ENCODE results near the gene SPCS1.
A peak's percentile ranks its signal among the peaks of the same experiment; 100 is the strongest.
"Not testable (repeated sequence)": the region's sequence is repeated elsewhere in the genome, so short reads cannot be mapped to it uniquely, and the experiment has no call there.

SPCS1 gene

DNA sequence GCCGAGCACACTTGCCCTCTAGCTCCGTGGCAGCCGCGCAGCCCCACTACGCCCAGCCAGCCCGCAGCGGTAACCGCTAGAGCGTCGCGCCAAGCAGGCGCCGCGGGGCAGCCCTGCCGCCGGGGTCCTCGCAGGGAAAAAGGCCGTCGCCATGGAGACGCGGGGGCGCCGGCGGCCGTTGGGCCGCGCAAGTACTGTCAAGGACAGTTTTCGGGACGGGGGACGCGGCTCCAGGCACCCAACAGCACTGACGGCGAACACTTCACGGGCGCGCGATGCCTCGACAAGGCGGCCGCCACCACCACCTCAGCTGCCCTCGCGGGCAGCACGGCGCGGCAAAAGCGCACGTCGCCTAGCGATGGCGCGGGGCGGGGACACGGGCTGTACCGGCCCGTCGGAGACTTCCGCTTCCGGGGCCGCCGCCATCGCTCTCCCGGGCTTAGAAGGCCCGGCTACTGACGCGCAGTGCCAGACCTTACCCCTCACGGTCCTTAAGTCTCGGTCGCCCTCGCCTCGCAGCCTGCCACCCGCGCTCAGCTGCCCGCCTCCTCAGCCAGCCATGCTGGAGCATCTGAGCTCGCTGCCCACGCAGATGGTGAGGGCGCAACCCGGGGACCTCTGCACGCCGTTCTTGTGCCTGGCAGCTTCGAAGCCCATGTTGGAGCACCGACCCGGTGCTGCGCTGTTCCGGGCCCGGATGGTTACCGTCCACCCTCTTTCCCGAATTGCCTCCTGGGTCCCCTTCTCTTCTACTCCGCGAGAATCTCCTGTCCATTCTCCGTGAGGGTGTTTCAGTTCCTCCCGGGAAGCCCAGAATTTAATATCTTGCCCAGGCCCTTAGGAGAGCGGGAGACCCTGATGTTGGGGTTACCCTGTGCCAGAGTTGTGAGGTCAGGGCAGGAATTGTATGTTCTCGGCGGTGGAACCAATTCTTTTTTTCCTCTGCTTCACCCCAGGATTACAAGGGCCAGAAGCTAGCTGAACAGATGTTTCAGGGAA is at the start of gene SPCS1, which contains the start of gene GLT8D1:
SPCS1 (plus strand) TSS at position 419 of the 999 bp plus-strand sequence; CDS start at position 560, 141 bp downstream.
GLT8D1 (minus strand) TSS at position 104 of the 999 bp plus-strand sequence. CDS start 5,331 bp downstream, outside the sequence.
- DNase-seq (ENCODE audit: low read depth) = peak; percentile 78

DNA sequence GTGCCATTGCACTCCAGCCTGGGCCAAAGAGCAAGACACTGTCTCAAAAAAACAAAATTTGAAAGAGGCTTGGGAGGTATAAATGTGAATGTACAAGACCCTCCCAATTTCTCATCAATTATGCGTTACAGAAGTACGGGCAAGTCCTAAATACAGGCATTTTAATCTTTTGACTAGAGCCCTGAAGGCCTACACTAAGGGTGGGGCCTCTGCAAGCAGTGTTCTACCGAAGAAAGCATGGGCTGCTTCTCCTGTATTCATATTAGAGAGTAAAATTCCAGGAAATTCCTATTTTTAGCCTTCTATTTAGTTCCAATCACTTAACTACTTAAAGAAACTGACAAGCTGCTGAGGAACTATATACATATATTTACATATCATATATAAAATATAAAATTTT is 45.9 kb upstream of the SPCS1 start:
- no peak for DNase-seq (ENCODE audit: low read depth)

DNA sequence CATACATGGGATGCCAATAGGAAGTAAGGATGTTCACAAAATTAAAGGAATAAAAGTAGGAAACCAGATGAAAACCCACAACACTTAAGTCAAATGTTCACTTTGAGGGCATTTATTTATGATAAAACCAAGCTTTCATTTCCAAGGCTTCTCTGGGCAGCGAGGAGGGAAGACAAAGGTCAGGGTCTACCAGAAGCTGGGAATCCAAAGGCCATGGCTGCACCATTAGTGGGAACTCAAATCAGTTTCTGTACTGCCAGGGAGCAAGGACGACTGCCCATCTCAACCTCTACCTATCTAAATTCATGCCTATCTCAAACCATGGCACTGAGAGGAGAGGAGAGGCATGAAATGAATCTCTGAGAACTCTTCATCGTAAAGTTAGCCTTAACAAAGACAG is 42.8 kb upstream of the SPCS1 start:
- no peak for DNase-seq (ENCODE audit: low read depth)

DNA sequence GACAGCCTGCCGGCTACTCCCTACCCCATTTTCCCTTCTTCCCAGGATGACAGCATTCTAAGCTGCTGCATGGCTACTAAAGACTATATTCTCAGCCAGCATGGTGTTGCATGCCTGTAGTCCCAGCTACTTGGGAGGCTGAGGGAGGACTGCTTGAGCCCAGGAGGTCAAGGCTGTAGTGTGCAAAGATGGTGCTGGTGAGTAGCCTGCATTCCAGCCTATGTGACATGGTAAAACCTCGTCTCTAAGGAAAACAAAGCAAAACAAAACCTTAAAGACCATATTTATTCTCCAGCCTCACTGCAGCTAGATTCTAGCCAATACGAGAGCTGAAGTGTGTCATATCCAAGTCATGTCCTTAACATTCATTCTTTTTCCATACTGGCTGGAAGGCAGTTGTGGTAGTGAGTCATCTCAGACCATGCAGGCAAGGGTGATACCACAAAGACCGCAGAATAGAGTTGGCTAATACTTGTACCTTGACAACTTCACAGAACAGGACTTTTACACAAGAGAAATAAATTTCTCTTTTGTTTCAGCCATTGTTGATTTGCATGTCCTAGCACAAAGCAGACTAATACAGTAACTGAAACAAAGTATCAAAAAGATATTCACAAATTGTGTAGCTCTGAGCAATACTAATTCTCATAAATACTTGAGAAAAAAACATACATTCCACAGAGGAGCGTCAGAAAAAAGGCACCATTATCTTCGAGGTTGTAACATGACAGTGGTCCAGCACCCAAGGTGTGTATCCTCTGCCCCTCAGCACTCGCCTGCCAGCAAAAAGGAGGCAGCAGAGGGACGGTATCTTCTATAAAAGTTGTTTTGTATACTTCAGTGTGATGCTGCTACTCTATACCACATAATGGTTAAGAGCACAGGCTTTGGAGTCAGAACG is 35.0 kb upstream of the SPCS1 start:
- DNase-seq (ENCODE audit: low read depth) = no peak

DNA sequence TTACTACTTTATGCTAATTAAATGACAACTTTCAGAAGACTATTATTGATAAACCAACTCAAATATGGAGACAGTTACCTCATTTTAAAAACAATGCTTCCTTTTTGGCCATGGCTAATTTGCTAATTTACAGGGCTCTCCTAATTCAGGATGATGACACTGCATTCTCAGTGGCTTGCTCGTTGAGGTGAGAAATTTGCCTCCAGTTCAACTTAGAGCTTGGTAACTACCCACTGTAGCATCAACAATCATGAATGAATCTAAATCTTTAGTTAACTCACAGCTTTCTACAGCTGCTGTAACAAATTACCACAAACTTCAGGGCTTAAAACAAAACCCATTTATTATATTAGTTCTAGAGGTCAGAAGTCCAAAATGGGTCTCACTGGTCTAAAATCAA is 34.2 kb upstream of the SPCS1 start:
- no peak for DNase-seq (ENCODE audit: low read depth)

DNA sequence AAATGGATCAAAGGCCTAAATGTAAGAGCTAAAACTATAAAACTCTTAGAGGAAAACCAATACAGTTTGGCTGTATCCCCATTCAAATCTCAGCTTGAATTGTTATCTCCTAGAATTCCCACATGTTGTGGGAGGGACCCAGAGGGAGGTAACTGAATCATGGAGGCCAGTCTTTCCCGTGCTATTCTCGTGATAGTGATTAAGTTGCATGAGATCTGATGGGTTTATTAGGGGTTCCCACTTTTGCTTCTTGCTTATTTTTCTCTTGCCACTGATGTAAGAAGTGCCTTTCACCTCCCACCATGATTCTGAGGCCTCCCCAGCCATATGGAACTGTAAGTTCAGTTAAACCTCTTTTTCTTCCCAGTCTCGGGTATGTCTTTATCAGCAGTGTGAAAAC is 29.7 kb upstream of the SPCS1 start:
- DNase-seq (ENCODE audit: low read depth) = not testable (repeated sequence)

DNA sequence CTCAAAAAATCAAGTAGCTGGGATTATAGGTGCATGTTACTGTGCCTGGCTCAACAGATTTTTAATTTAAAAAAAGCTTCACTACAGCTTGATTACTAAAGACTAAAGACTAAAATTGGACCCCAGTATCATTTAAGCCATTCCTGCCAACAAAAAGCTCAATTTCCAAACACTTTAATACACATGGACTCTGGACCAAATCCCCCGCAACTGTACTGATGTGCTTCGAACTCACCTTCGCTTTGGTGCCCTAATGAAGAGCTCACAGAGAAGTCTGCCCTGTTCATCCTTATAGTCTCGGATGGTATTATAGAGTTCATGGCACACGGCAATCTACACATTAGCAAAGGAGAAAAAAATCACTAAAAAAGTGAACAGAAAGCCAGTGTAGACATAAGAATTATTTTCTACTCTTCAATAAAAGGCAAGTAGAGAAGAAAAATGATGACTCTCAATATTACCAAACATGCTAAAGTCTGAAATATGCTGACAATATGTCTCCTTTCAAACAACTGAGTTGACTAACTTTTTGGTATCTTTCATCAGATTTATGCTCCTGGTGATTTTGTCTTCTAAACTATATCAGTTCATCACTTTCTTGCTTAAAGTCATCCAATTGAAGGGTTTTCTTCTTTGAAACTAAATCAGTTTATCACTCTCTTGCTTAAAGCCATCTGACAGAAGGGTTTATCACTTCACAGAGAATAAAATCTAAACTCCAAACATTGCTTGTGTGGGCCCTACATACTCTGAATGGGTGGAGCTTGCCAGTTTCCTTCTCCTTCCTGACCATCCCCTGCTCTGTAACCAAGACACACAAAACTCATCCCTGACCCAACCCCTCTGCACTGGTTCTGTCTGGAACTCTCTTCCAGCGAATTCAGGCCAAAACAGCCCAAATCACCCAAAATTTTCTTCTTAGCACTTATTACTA is 27.4 kb upstream of the SPCS1 start:
- no peak for DNase-seq (ENCODE audit: low read depth)

DNA sequence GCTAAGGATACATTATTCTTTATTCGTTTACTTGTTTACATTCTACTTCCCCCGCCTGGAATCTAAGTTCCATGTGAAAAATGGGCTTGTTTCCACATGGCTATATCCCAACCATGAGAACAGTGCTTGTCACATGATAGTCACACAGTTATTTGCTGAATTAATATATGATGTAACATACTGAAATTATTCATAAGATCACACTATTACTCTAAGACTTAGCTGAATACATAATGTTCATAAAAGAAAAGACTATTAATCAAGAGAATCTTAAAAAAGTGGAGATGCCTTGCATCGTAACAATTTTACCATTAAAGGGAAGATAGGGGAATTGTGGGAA is 26.7 kb upstream of the SPCS1 start:
- DNase-seq (ENCODE audit: low read depth) = no peak

DNA sequence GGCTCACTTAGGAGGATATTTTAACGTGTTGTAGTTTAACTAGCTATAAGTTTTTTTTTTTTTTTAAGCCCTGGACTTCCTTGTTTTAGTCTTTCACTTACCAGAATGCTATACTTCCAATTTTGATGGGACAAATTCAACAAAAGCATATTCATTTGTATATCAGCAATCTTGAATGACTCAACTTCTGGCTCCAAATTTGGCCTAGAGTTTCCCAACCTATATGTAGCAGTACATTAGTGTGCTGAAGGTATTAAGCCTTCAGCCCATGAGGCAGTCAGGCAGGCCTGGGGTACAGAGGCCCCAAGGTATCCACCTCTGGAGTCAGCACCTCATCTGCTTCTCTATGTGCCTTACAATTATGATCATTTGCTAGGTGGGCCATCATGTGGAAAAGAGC is 26.1 kb upstream of the SPCS1 start:
- no peak for DNase-seq (ENCODE audit: low read depth)

DNA sequence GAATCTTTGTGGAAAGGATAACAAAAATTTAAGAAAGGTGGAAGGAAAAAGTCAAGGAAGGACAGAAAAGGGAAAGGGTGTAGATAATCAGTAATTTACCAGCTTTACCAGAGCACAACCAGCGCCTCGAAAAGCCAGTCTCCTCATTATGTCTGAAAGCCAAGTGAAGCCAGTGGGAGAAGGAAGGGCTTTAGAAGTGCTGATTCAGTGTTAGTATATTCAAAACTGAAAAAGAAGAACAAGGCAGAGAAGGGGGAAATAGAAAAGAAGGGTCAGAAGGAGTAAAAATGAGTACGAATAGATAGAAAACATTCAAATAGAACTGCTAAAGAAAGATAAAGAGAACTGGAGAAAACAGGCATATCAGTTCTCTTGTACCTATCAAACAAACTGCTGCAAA is 24.3 kb upstream of the SPCS1 start:
- DNase-seq (ENCODE audit: low read depth) = no peak

DNA sequence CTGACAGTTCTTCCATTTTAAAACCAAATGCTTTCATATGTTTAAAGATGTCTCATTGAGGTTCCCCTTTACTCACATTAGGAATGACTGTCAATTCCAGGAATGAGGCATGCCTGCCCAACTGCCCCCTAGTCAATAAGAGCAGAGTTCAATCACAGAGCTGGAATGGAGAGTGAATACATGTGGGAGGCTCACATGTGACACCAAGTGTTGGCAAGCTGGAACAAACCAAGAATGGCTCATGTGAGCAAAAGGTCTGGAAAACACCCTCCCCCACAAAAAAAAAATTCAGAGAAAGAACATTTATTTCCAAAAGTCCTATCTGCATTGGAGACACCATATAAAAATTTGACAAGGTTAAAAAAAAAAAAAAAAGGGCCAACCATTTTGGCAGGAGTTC is 23.9 kb upstream of the SPCS1 start:
- DNase-seq (ENCODE audit: low read depth) = no peak

DNA sequence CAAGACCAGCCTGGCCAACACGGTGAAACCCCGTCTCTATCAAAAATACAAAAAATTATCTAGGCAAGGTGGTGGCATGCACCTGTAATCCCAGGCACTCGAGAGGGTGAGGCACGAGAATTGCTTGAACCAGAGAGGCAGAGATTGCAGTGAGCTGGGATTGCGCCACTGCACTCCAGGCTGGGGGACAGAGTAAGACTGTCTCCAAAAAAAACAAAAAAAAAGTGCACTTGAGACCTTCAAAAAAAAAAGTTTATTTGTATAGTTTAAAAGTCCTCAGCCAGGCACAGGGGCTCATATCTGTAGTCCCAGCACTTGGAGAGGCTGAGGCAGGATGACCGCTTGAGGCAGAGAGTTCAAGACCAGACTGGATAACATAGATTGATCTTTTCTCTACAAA is 22.3 kb upstream of the SPCS1 start:
- no peak for DNase-seq (ENCODE audit: low read depth)

DNA sequence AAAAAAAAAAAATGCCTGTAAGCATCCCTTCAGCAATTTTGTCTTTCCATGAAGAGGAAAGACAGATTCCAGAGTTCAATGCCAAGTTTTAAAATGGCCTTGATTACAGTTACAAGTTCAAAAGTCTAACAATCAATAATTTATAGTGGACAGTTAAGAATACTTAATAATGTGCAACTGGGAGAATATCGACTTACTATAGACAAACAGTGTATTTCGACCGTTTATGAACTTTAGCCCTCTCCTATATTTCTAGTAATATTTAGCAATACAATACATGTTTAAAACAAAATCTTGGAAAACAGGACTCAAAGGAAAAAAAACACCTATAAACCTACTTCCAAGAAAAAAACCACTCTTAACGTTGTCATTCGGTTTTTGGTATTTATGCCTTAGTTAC is 21.7 kb upstream of the SPCS1 start:
- DNase-seq (ENCODE audit: low read depth) = no peak

DNA sequence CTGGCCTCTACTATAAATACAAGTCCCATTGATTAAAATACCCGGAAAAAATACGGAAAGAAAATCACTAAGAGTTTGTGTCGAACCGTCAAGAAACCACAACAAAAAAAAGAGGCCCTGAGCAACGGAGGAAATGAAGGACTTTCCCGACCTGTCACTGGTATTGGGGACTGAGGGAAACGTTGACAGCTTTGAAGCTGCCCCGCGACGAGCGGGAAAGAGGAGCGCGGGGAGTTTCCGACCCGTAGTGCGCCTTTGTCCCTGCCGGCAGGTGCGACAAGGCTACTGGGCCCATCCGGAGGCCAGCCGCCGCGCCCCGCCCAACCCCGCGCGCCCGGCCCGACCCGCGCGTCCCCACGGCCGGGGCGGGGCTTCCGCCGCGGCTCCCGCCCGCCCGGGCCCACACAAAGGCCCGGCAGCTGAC is 20.6 kb upstream of the SPCS1 start:
- peak; percentile 67 for DNase-seq (ENCODE audit: low read depth)

DNA sequence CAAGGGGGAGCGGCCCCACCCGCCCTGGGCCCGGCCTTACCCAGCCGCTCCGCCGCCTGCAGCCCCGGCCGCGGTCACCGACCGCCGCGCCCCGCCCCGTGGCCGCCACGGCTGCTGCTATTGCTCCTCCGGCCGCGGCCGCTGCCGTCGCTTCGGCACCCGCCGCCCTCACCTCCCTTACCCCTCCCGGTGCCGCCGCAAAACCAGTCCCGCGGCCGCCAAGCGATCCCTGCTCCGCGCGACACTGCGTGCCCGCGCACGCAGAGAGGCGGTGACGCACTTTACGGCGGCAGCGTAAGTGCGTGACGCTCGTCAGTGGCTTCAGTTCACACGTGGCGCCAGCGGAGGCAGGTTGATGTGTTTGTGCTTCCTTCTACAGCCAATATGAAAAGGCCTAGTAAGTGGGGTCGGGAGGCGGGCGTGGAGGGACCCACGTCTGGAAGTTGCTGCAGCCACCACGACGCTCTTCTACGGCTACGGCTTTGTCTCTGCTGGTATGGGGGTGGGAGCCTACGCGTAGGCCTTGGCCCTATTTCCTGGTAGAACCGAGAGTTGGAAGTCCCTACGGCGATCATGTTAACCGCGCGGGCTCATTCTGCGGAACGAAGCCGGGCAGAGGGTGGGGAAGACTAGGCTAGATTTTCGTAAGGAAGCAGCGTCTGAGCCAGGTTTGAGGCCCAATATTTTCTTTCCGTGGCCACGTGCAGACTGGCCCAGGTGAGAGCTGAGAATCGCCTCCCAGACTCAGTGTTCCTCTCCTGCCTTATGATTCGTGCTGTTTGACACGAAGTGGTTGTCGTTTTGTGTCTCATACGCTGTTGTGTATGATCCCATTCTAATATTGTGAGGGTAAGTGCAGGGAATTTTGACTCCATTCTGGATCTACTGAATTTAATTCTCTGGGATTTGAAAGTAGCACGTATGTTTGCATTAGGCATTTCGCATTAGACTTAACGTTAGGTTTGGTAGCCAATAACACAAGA is 19.9 kb upstream of the SPCS1 start, which contains the start of the genes GNL3 and PBRM1:
GNL3 (plus strand) TSS at position 324 of the 983 bp plus-strand sequence; CDS start at position 385, 61 bp downstream.
PBRM1 (minus strand) TSS at position 205 of the 983 bp plus-strand sequence.
- peak; percentile 89 for DNase-seq (ENCODE audit: low read depth)

DNA sequence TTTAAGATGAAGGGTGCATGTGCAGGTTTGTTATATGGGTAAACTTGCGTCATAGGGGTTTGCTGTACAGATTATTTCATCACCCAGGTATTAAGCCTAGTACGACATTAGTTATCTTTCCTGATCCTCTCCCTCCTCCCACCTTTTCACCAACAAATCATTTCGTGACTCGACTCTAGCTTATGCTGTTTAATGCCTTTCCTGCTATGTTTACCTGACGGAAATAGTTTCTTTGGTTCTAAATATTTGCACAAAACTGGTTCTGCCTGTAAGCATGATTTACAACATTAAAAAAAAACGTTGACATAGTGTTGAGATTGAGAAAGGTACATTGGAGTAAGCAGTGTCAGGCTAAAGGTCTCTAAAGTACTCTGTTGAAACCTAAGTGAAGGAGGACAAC is 17.6 kb upstream of the SPCS1 start:
- no peak for DNase-seq (ENCODE audit: low read depth)

DNA sequence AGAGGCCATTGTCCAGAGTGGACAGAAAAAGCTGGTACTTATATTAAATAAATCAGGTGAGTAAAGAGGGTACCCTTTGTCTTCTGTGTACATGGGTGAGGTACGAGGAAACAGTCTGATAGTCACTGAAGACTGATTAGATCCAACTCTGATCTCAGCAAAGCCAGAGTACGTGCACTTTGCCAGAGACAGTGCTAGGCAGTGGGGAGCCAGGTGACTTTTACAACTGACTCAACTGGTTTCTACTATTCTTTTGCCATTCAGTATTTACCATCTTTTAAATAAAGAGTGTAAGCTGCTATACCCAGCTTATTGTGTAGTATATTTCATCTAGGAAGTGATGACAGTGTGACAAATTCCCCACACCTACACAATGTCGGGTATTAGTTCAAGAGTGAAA is 16.8 kb upstream of the SPCS1 start:
- no peak for DNase-seq (ENCODE audit: low read depth)

DNA sequence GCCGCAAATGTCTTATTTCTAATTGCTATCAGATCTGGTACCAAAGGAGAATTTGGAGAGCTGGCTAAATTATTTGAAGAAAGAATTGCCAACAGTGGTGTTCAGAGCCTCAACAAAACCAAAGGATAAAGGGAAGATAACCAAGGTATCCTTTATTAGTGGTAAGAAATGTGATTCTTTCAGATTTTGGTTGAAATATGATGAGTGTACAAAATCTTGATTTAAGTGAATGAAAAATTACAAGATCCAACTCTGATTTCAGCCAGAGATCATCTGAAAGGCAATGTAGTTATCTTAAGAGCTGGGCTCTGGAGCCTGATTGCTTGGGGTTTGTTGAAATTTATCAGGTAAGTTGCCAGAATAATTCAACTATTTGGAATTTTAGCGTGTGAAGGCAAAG is 15.3 kb upstream of the SPCS1 start:
- no peak for DNase-seq (ENCODE audit: low read depth)

DNA sequence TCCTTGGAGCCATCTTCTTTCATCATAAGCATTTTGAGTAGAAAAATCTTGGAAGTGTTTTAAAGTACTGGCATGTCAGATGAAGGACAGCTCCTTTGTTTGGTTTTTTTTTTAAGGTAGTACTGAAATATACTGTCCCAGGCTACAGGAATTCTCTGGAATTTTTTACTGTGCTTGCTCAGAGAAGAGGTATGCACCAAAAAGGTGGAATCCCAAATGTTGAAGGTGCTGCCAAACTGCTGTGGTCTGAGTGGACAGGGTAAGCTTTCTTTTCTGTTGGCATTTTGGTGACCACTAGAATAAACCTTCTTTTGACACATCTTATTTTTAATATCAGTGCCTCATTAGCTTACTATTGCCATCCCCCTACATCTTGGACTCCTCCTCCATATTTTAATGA is 12.8 kb upstream of the SPCS1 start:
- DNase-seq (ENCODE audit: low read depth) = no peak

DNA sequence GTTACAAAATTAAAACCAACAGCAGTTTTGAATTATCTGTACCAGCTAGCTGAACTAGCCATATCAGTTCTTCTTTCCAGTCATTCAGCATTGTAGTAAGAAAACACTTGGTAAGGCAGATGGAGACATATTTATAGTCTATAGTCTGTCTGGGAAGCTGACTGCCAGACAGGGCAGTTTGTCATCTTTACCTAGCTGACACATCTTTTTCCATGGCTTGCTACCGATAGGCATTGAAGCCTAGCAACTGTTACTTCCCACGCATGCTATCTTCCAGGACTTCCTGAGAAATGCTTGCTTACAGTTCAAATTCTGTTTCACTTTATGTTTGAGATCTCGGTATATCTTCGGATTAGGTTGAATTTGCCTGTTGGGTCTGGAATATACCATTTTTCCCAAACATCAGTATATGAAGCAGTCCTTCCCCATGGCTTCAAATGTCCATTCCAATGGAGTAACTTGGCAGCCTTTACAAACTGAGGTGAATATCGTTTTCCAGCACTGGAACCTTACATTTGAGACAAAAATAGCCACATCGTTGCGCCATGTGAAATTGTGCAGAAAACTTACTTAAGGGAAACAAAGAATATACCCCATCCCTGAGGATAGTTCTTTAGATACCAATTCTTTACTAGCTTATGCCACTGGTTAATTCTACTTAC is 11.2 kb upstream of the SPCS1 start:
- DNase-seq (ENCODE audit: low read depth) = no peak
